HFFc6 (cell line): Measurements from ENCODE around the gene INPP5D. TPM values are rescaled to one million over a fixed set of nuclear protein-coding genes. Genes with fewer than 3 reads are reported as not detected.

ENCODE experiments used
- DNase-seq: peaks from one replicate; pipeline ENCODE4 v3.0.0-alpha.2; 2018
- H3K27ac Mint-ChIP-seq: 2 replicates; pipeline ENCODE4 v1.8.0; 2020; ENCODE audit warnings: mild to moderate bottlenecking, mixed read lengths
- H3K27me3 Mint-ChIP-seq: 2 replicates; pipeline ENCODE4 v1.8.0; 2021; ENCODE audit warnings: mild to moderate bottlenecking, moderate library complexity, mixed read lengths; ENCODE audit not compliant: insufficient read depth
- H3K36me3 Mint-ChIP-seq: 2 replicates; pipeline ENCODE4 v1.8.0; 2021; ENCODE audit warnings: low read depth, mixed read lengths
- H3K4me1 Mint-ChIP-seq: 2 replicates; pipeline ENCODE4 v1.8.0; 2020; ENCODE audit warnings: low read depth, mixed read lengths
- H3K4me3 Mint-ChIP-seq: 2 replicates; pipeline ENCODE4 v1.8.0; 2020; ENCODE audit warnings: mild to moderate bottlenecking, moderate library complexity, mixed read lengths
- H3K9me3 Mint-ChIP-seq: 2 replicates; pipeline ENCODE4 v1.8.0; 2020; ENCODE audit warnings: mild to moderate bottlenecking, mixed read lengths
- total RNA-seq, 6 experiments: library from RNA; stranded (reverse); fragmentation: NEBNext Ultra II Directional; extraction: Animal tissue kit (Norgen Biotek cat#: 25700); gene quantifications; 2 replicates in 1 of 6; 3 replicates in 5 of 6; pipeline ENCODE4 v1.2.3, GENCODE V29; 2021
- TF ChIP-seq, protein P1 (sequence below): fragments of 200-600 bp; sonication (generic); IDR thresholded peaks from 2 replicates; pipeline ENCODE4 v1.5.0; 2021; ENCODE audit warnings: antibody characterized with exemption, mild to moderate bottlenecking

The INPP5D gene
- total RNA-seq, 6 experiments from 2014 or later: 0.19 to 0.66 (median 0.43) TPM; not detected in 1

DNA sequence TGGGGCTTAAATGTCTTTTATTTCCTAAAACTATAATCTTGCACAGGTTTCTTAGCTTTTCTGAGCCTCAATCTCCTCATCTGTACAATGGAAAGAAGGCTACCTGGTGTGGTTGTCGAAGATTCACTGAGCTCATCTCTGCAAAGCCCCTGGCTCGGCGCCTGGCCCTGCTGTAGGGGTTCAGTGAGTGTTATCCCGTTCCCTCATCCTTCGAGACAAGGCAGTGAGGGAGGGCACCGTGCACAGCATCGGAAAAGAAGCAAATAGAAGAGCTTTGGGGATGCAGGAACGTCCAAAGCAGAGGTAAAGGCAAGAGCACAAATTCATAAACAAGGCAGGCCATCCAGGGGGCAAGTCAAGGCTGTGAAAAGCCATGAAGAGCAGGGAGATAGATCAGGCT lies 150.1 kb downstream of the INPP5D start:
- no peaks in the 10 kb centered on the region for H3K9me3 Mint-ChIP-seq
- peaks cover 25% of the 10 kb centered on the region for H3K27me3 Mint-ChIP-seq

DNA sequence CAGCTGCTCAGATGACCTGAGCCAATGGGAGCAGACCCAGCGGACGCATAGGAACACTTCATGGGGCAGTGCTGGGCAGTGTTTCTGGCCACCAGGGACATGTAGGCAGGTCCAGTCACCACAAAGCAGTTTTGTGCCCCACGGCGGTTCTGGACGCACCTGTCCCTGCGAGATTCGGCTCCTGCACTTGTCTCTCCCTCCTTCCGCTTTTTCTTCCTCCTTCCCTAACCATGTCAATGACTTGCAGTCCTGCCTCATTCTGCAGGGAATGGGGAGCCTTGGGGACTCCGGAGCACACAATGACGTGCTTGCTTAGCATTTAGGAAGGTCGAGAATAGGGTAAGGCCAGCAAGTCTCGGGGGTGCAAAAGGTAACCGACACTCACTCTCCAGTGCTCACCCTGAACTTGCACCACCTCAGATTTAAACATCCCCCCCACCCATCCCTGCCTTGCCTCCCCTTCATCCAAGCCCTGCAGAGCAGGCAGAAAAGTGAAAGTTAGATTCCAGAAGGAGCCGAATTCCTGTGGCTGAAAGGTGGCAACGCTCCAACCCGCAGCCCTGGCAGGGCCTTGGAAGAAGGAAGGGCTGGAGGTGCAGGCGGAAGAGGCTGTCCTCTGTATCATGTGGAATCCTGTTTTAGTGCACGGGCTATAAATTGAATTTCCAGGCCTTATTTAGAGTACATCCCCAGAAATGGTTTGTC lies 150.9 kb downstream of the INPP5D start:
- H3K27me3 Mint-ChIP-seq: peaks cover 25% of the 10 kb centered on the region
- no peaks in the 10 kb centered on the region for H3K36me3 Mint-ChIP-seq
- H3K27ac Mint-ChIP-seq: no peak overlapping the region

More for the DNA sequence above, 150.1 kb downstream of the INPP5D start:
- Mint-ChIP-seq H3K4me3 (no peak overlapping the region), H3K4me1 (peaks cover 27% of the 10 kb centered on the region), H3K36me3 (no peaks in the 10 kb centered on the region), H3K27ac (no peak overlapping the region)
- TF ChIP-seq, protein P1, sequence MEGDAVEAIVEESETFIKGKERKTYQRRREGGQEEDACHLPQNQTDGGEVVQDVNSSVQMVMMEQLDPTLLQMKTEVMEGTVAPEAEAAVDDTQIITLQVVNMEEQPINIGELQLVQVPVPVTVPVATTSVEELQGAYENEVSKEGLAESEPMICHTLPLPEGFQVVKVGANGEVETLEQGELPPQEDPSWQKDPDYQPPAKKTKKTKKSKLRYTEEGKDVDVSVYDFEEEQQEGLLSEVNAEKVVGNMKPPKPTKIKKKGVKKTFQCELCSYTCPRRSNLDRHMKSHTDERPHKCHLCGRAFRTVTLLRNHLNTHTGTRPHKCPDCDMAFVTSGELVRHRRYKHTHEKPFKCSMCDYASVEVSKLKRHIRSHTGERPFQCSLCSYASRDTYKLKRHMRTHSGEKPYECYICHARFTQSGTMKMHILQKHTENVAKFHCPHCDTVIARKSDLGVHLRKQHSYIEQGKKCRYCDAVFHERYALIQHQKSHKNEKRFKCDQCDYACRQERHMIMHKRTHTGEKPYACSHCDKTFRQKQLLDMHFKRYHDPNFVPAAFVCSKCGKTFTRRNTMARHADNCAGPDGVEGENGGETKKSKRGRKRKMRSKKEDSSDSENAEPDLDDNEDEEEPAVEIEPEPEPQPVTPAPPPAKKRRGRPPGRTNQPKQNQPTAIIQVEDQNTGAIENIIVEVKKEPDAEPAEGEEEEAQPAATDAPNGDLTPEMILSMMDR: no peak
- no peak for DNase-seq

DNA sequence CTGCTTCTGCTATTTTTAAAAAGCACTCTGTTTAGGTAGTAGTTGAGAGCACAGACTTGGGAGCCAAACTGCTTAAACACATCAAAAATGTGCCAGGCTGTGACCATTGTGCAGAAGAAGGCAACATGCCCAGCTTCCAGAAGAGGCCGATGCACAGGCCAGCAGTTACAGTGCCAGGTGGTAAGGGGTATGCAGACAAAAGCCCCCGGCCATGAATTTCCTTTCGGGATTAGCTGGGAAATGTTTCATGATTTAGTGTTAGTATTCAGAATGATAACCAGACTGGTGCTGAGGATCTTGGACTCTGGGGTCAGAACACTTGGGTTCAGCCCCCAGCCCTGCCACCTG lies 151.4 kb downstream of the INPP5D start:
- no peaks in the 10 kb centered on the region for H3K36me3 Mint-ChIP-seq
- H3K4me3 Mint-ChIP-seq: peak overlapping the region; percentile 40; the same call in 1 of the 2 replicates
- DNase-seq: no peak
- H3K9me3 Mint-ChIP-seq: no peaks in the 10 kb centered on the region
- peaks cover 27% of the 10 kb centered on the region for H3K4me1 Mint-ChIP-seq
- no peak overlapping the region for H3K27ac Mint-ChIP-seq
- H3K27me3 Mint-ChIP-seq: peaks cover 25% of the 10 kb centered on the region
- TF ChIP-seq, protein P1: no peak

More for the DNA sequence above, 150.9 kb downstream of the INPP5D start:
- peak; percentile 89 for DNase-seq
- TF ChIP-seq, protein P1: no peak
- H3K9me3 Mint-ChIP-seq: no peaks in the 10 kb centered on the region
- H3K4me3 Mint-ChIP-seq: peak overlapping the region; percentile 40; the same call in 1 of the 2 replicates
- H3K4me1 Mint-ChIP-seq: peaks cover 27% of the 10 kb centered on the region

DNA sequence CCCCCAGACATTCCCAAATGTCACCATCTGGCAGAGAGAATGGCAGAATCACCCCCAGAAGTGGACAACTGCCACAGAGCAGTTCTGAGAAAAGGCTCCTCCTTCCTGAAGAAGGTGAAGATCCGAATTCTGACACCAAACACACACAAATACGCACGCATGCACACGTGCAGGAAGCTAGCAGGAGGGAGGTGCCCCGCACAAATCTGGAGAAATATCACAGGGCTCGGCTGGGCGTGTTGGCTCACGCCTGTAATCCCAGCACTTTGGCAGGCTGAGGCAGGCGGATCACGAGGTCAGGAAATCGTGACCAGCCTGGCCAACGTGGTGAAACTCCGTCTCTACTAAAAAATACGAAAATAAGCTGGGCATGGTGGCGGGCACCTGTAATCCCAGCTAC lies 152.9 kb downstream of the INPP5D start:
- TF ChIP-seq, protein P1: no peak
- Mint-ChIP-seq H3K27me3 (peaks cover 20% of the 10 kb centered on the region), H3K4me3 (no peak overlapping the region), H3K9me3 (no peaks in the 10 kb centered on the region), H3K4me1 (peaks cover 27% of the 10 kb centered on the region), H3K36me3 (no peaks in the 10 kb centered on the region), H3K27ac (no peak overlapping the region)
- DNase-seq: no peak

DNA sequence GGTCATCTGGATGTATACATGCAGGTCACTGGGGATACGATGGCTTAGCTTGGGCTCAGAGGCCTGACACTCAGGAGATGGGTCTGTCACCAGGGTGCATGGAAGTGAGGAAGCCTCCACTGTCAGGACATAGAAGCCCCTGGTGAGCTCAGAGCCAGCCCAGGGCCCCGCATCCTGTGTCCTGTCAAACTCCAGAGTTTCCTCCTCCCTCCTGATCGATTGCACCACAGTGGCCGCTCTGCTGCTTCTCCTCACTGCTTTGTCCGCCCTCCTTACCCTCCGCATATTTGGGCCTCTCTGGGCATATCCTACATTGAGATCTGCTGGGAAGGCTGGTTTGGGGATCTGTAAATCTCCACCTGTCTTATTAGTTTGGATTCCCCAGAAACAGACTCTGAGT lies 153.8 kb downstream of the INPP5D start:
- Mint-ChIP-seq H3K27me3 (peaks cover 22% of the 10 kb centered on the region), H3K36me3 (no peaks in the 10 kb centered on the region), H3K4me1 (peaks cover 27% of the 10 kb centered on the region), H3K27ac (no peak overlapping the region), H3K9me3 (no peaks in the 10 kb centered on the region), H3K4me3 (no peak overlapping the region)
- TF ChIP-seq, protein P1: no peak
- no peak for DNase-seq
